Mammary epithelial cell (primary cell): Measurements from ENCODE around the gene ADAM22.

ENCODE experiments used
- CTCF ChIP-seq, 2 donors: IDR thresholded peaks in 1 of 2; conservative IDR thresholded peaks in 1 of 2; 2 replicates each; pipeline ENCODE4 v1.5.1; 2011 to 2012; ENCODE audit warnings: inconsistent platforms in 2 of 2, low read length in 2 of 2, mild to moderate bottlenecking in 2 of 2, control low read depth in 1 of 2, low read depth in 1 of 2; ENCODE audit not compliant: insufficient read depth in 1 of 2; ENCODE audit errors: extremely low read depth in 1 of 2
- EZH2 ChIP-seq: IDR thresholded peaks from 2 replicates; pipeline ENCODE4 v1.6.1; 2012; ENCODE audit warnings: low read length, inconsistent platforms, borderline replicate concordance

- TF ChIP-seq CTCF (conservative IDR thresholded peaks at IDR 0.05 in 1 of 2, IDR thresholded peaks at IDR 0.05 in 1 of 2; ENCODE audit: extremely low read depth in 1 of 2, insufficient read depth in 1 of 2, low read depth in 1 of 2, low read length in 2 of 2), result no peak
- TF ChIP-seq EZH2, result no peak
Measured at GRCh38 chr7:88013981-88014380, 79.9 kb downstream of the ADAM22 start.
